Adrenal gland (tissue), 12 donors: ENCODE results near the gene WWP2. TPM values are rescaled to one million over a fixed set of nuclear protein-coding genes. Genes with fewer than 3 reads are reported as not detected.

ENCODE experiments used
- DNase-seq, 7 donors: peaks; one replicate each; pipeline ENCODE4 v3.0.0-alpha.2; 2019 to 2020
- H3K27ac ChIP-seq, 5 donors: fragments of 200-600 bp; sonication (generic) in 4 of 5; 1 replicate in 3 of 5; 2 replicates in 2 of 5; pipeline versions ENCODE4 v1.5.1 to v1.8.0; 2016 to 2020; ENCODE audit warnings: mild to moderate bottlenecking in 1 of 5
- H3K27me3 ChIP-seq: fragments of 200-600 bp; 2 replicates; pipeline ENCODE4 v1.8.0; 2021
- H3K36me3 ChIP-seq, 2 donors: fragments of 200-600 bp; replicated peaks in 1 of 2; 1 replicate in 1 of 2; 2 replicates in 1 of 2; pipeline versions ENCODE4 v1.5.1 to v1.8.0; 2018 to 2022
- H3K4me1 ChIP-seq, 2 donors: fragments of 200-600 bp; replicated peaks in 1 of 2; 1 replicate in 1 of 2; 2 replicates in 1 of 2; pipeline versions ENCODE4 v1.5.1 to v1.8.0; 2018 to 2021
- H3K4me3 ChIP-seq, 4 donors: fragments of 200-600 bp; sonication (generic) in 3 of 4; one replicate each; pipeline ENCODE4 v1.5.1; 2016 to 2018
- H3K9me3 ChIP-seq, 3 donors: fragments of 200-600 bp; sonication (generic) in 1 of 3; replicated peaks in 1 of 3; 1 replicate in 2 of 3; 2 replicates in 1 of 3; pipeline versions ENCODE4 v1.5.1 to v1.8.0; 2016 to 2021
- CTCF ChIP-seq, 6 experiments: fragments of 450-650 bp in 4 of 6; fragments of 200-600 bp in 2 of 6; sonication (generic) in 1 of 6; IDR thresholded peaks; 1 replicate in 5 of 6; 2 replicates in 1 of 6; pipeline versions ENCODE4 v1.5.1 to v1.8.0; 2016 to 2021; ENCODE audit warnings: antibody characterized with exemption in 6 of 6, mild to moderate bottlenecking in 2 of 6, moderate library complexity in 1 of 6
- POLR2A ChIP-seq, 2 donors: fragments of 450-650 bp; IDR thresholded peaks; one replicate each; pipeline ENCODE4 v1.6.1; 2017; ENCODE audit warnings: antibody characterized with exemption in 2 of 2, mild to moderate bottlenecking in 2 of 2, moderate library complexity in 1 of 2
- WGBS, 4 donors: extraction: QIAGEN DNeasy Blood & Tissue Kit in 2 of 4; methylation state at CpG; one replicate each; pipeline versions ENCODE4 v1.1.5 to v1.1.7; 2013 to 2017; 5-methylcytosine and 5-hydroxymethylcytosine counted together
- intact Hi-C, 2 donors: fragments of 100-400 bp; cut with DNase I; formaldehyde crosslinking; loops; one replicate each; pipeline versions ENCODE4 v1.14.1 to v1.15.0; 2022 to 2023
- polyA plus RNA-seq, 3 donors: library from polyadenylated mRNA; stranded (reverse); fragments of 200-250 nt in 2 of 3; fragments of 350-450 nt in 1 of 3; fragmentation: Illumina TruSeq in 1 of 3; extraction: RNeasy Lipid Tissue Mini Kit (QIAGEN cat#74804) in 1 of 3; gene quantifications; one replicate each; pipeline ENCODE4 v1.2.3, GENCODE V29; 2013 to 2014
- total RNA-seq, 9 donors: library from RNA; depleted of rRNA in 4 of 9; stranded (reverse); fragments of >200 nt in 4 of 9; fragments of 120-200 nt in 1 of 9; fragmentation: NEBNext Ultra II Directional in 1 of 9; extraction: Animal tissue kit (Norgen Biotek cat#: 25700) in 1 of 9; gene quantifications; one replicate each; pipeline versions ENCODE4 v1.1.0 to v1.2.4, GENCODE V29; 2013 to 2023
- donor health status: healthy with polysubstance abuse.
- donor health status: Bipolar disorder and iron deficiency.
- donor health status: DM: yes; HTN: yes; CAD: no.
- donor health status: DM: no; HTN: no; CAD: no.
- donor health status: DM: no; HTN: no; CAD: no.
- donor health status: DM: yes; HTN: yes; CAD: no.

WWP2 gene
- total and polyA plus RNA-seq, 12 donors = 28.3 to 99.8 (median 72.0) TPM

- Histone ChIP-seq H3K27me3 (no peaks in the 10 kb centered on the region), H3K4me1 (no peaks in the 10 kb centered on the region), H3K4me3 (no peak overlapping the region), H3K9me3 (no peaks in the 10 kb centered on the region), H3K36me3 (peaks cover 0 to 28% of the 10 kb centered on the region in 2 donors), H3K27ac (no peak overlapping the region)
- DNase-seq = peak in 1 of 7 donors; percentile 35
- WGBS, 4 donors = 73 to 80% (median 78%) methylated on average over 10 of the region's 10 CpGs
- TF ChIP-seq POLR2A (IDR thresholded peaks at IDR 0.05) (no peak), CTCF (IDR thresholded peaks at IDR 0.05) (no peak)
- intact Hi-C loops = no loop called here
These were observed 43.9 kb upstream of the WWP2 start for GRCh38 chr16:69718111-69718764.

GRCh38 chr16:69720822-69721430, 41.2 kb upstream of the WWP2 start:
- Histone ChIP-seq H3K4me3 (no peak overlapping the region), H3K27me3 (no peaks in the 10 kb centered on the region), H3K4me1 (peaks cover 0 to 6% of the 10 kb centered on the region in 2 donors), H3K36me3 (peaks cover 0 to 14% of the 10 kb centered on the region in 2 donors), H3K9me3 (no peaks in the 10 kb centered on the region), H3K27ac (no peak overlapping the region)
- TF ChIP-seq POLR2A (IDR thresholded peaks at IDR 0.05) (no peak), CTCF (IDR thresholded peaks at IDR 0.05) (no peak)
- WGBS, 4 donors = 93 to 95% (median 94%) methylated on average over 8 to 10 of the region's 10 CpGs
- intact Hi-C loops = no loop called here
- no peak for DNase-seq

GRCh38 chr16:69721441-69721957, 40.6 kb upstream of the WWP2 start:
- Histone ChIP-seq H3K4me3 (no peak overlapping the region), H3K36me3 (peaks cover 0 to 14% of the 10 kb centered on the region in 2 donors), H3K27ac (no peak overlapping the region), H3K4me1 (peaks cover under 1 to 7% of the 10 kb centered on the region in 2 donors), H3K27me3 (no peaks in the 10 kb centered on the region), H3K9me3 (no peaks in the 10 kb centered on the region)
- intact Hi-C loops = no loop called here
- WGBS, 4 donors = 91 to 94% (median 93%) methylated on average over 6 of the region's 6 CpGs
- TF ChIP-seq POLR2A (IDR thresholded peaks at IDR 0.05) = no peak
- DNase-seq = no peak

GRCh38 chr16:69724414-69724873, 37.7 kb upstream of the WWP2 start:
- H3K4me3 ChIP-seq = no peak overlapping the region
- DNase-seq = peak in 1 of 7 donors; percentile 9

More at GRCh38 chr16:69724414-69724873, 37.7 kb upstream of the WWP2 start:
- peak overlapping the region in 2 of 5 donors; percentile 32 to 94 for H3K27ac ChIP-seq
- TF ChIP-seq CTCF (IDR thresholded peaks at IDR 0.05) = no peak
- TF ChIP-seq POLR2A (IDR thresholded peaks at IDR 0.05) = no peak
- H3K4me1 ChIP-seq = peaks cover 21 to 22% of the 10 kb centered on the region in 2 donors
- H3K36me3 ChIP-seq = no peaks in the 10 kb centered on the region
- WGBS, 4 donors = 75 to 88% (median 85%) methylated on average over 2 of the region's 2 CpGs
- intact Hi-C loops = no loop called here
- H3K27me3 ChIP-seq = no peaks in the 10 kb centered on the region
- no peaks in the 10 kb centered on the region for H3K9me3 ChIP-seq
